ENCODE results near the gene PPP2R5C. TPM values are rescaled to one million over a fixed set of nuclear protein-coding genes. Genes with fewer than 3 reads are reported as not detected.

The PPP2R5C gene
- total RNA-seq, 1 experiment from 2014 or later: 80.3 TPM

GRCh38 chr14:101859538-101859902 is 98.0 kb downstream of the PPP2R5C start:
- Histone ChIP-seq H3K4me3 (ENCODE audit: low read depth in 2 of 2, low read length in 2 of 2) (no peak overlapping the region), H3K4me1 (ENCODE audit: control insufficient read depth, insufficient read depth, low read length) (no peaks in the 10 kb centered on the region), H3K27ac (ENCODE audit: low read length) (no peak overlapping the region), H3K27me3 (ENCODE audit: control insufficient read depth, insufficient read depth, low read length) (no peaks in the 10 kb centered on the region), H3K9me3 (ENCODE audit: control insufficient read depth, insufficient read depth, low read depth, low read length) (no peaks in the 10 kb centered on the region), H3K36me3 (ENCODE audit: control insufficient read depth, insufficient read depth, low read length) (no peaks in the 10 kb centered on the region)
- no peak for DNase-seq (ENCODE audit: low read depth, low spot score)
- in situ Hi-C loops (cut with HindIII; ENCODE audit: low pct_unique_long_range_greater_than_20kb, low sequenced_read_pairs): no loop called here
- ChIA-PET POLR2A (interaction anchor here (0.6 kb wide), 1 partner anchor 50 kb away, joined by 4 read pairs; no protein-coding TSS in a partner anchor), CTCF (no interaction called here)
- no peak for ATAC-seq
- no peak for TF ChIP-seq SIN3A (IDR thresholded peaks at IDR 0.05; ENCODE audit: borderline replicate concordance, insufficient read depth, low read depth, low read length)
- no peak for TF ChIP-seq REST (IDR thresholded peaks at IDR 0.05; ENCODE audit: insufficient read depth in 1 of 2, low read depth in 2 of 2, low read length in 1 of 2)
- no peak for TF ChIP-seq POLR2AphosphoS5 (IDR thresholded peaks at IDR 0.05; ENCODE audit: low read depth, low read length)
- TF ChIP-seq TCF7L2 (IDR thresholded peaks at IDR 0.05; ENCODE audit: low read depth, low read length): no peak
- BruUV-seq (replicated peaks): no TSS peak
- intact Hi-C loops (cut with micrococcal nuclease; ENCODE audit: unreplicated experiment): no loop called here

- intact Hi-C loops (cut with micrococcal nuclease; ENCODE audit: unreplicated experiment) (no loop called here), in situ Hi-C loops (cut with HindIII; ENCODE audit: low pct_unique_long_range_greater_than_20kb, low sequenced_read_pairs) (no loop called here)
- DNase-seq (ENCODE audit: low read depth, low spot score) (no peak), ATAC-seq (no peak)
- BruUV-seq (replicated peaks): no TSS peak
- ChIA-PET CTCF (no interaction called here), POLR2A (interaction anchor here (0.6 kb wide), 1 partner anchor 51 kb away, joined by 4 read pairs; no protein-coding TSS in a partner anchor)
- Histone ChIP-seq H3K36me3 (ENCODE audit: control insufficient read depth, insufficient read depth, low read length) (no peaks in the 10 kb centered on the region), H3K27ac (ENCODE audit: low read length) (no peak overlapping the region), H3K27me3 (ENCODE audit: control insufficient read depth, insufficient read depth, low read length) (no peaks in the 10 kb centered on the region), H3K4me1 (ENCODE audit: control insufficient read depth, insufficient read depth, low read length) (no peaks in the 10 kb centered on the region), H3K9me3 (ENCODE audit: control insufficient read depth, insufficient read depth, low read depth, low read length) (no peaks in the 10 kb centered on the region), H3K4me3 (ENCODE audit: low read depth in 2 of 2, low read length in 2 of 2) (no peak overlapping the region)
- TF ChIP-seq REST (IDR thresholded peaks at IDR 0.05; ENCODE audit: insufficient read depth in 1 of 2, low read depth in 2 of 2, low read length in 1 of 2): no peak
Measured at GRCh38 chr14:101859958-101860357, 98.4 kb downstream of the PPP2R5C start.

GRCh38 chr14:101861464-101861863 is 100.0 kb downstream of the PPP2R5C start:
- POLR2A ChIA-PET: no interaction called here

More at GRCh38 chr14:101861464-101861863, 100.0 kb downstream of the PPP2R5C start:
- no peaks in the 10 kb centered on the region for H3K27me3 ChIP-seq (ENCODE audit: control insufficient read depth, insufficient read depth, low read length)
- intact Hi-C loops (cut with micrococcal nuclease; ENCODE audit: unreplicated experiment) (no loop called here), in situ Hi-C loops (cut with HindIII; ENCODE audit: low pct_unique_long_range_greater_than_20kb, low sequenced_read_pairs) (no loop called here)
- H3K4me3 ChIP-seq (ENCODE audit: low read depth in 2 of 2, low read length in 2 of 2): no peak overlapping the region
- BruUV-seq (replicated peaks): no TSS peak
- no peak for ATAC-seq
- no peak overlapping the region for H3K27ac ChIP-seq (ENCODE audit: low read length)
- TF ChIP-seq REST (IDR thresholded peaks at IDR 0.05; ENCODE audit: insufficient read depth in 1 of 2, low read depth in 2 of 2, low read length in 1 of 2): no peak
- no peak for TF ChIP-seq POLR2AphosphoS5 (IDR thresholded peaks at IDR 0.05; ENCODE audit: low read depth, low read length)
- no peak for TF ChIP-seq SIN3A (IDR thresholded peaks at IDR 0.05; ENCODE audit: borderline replicate concordance, insufficient read depth, low read depth, low read length)
- no peak for TF ChIP-seq CTCF (IDR thresholded peaks at IDR 0.05)
- no peak for TF ChIP-seq TCF7L2 (IDR thresholded peaks at IDR 0.05; ENCODE audit: low read depth, low read length)
- CTCF ChIA-PET: no interaction called here
- no peaks in the 10 kb centered on the region for H3K36me3 ChIP-seq (ENCODE audit: control insufficient read depth, insufficient read depth, low read length)
- DNase-seq (ENCODE audit: low read depth, low spot score): no peak
- no peaks in the 10 kb centered on the region for H3K9me3 ChIP-seq (ENCODE audit: control insufficient read depth, insufficient read depth, low read depth, low read length)
- H3K4me1 ChIP-seq (ENCODE audit: control insufficient read depth, insufficient read depth, low read length): no peaks in the 10 kb centered on the region
